ENCODE results near the gene UBL7.
"Not testable (repeated sequence)": the region's sequence is repeated elsewhere in the genome, so short reads cannot be mapped to it uniquely, and the experiment has no call there.

DNA sequence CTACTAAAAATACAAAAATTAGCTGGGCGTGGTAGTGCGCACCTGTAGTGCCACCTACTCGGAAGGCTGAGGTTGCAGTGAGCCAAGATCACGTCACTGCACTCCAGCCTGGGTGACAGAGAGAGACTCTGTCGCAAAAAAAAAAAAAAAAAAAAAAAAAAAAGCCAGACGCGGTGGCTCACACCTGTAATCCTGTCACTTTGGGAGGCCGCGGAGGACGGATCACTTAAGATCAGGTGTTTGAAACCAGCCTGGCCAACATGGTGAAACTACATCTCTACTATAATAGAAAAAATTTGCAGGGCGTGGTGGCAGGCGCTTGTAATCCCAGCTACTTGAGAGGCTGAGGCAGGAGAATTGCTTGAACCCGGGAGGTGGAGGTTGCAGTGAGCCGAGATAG, 1.2 kb downstream of the UBL7 start:
- TF ChIP-seq, protein P1, sequence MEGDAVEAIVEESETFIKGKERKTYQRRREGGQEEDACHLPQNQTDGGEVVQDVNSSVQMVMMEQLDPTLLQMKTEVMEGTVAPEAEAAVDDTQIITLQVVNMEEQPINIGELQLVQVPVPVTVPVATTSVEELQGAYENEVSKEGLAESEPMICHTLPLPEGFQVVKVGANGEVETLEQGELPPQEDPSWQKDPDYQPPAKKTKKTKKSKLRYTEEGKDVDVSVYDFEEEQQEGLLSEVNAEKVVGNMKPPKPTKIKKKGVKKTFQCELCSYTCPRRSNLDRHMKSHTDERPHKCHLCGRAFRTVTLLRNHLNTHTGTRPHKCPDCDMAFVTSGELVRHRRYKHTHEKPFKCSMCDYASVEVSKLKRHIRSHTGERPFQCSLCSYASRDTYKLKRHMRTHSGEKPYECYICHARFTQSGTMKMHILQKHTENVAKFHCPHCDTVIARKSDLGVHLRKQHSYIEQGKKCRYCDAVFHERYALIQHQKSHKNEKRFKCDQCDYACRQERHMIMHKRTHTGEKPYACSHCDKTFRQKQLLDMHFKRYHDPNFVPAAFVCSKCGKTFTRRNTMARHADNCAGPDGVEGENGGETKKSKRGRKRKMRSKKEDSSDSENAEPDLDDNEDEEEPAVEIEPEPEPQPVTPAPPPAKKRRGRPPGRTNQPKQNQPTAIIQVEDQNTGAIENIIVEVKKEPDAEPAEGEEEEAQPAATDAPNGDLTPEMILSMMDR (IDR thresholded peaks at IDR 0.05): not testable (repeated sequence)
- TF ChIP-seq POLR2A, EP300 (IDR thresholded peaks at IDR 0.05): not testable (repeated sequence)
